ENCODE measurements around the gene PSMD11. TPM values are rescaled to one million over a fixed set of nuclear protein-coding genes. Genes with fewer than 3 reads are reported as not detected.
"Not testable (repeated sequence)": the region's sequence is repeated elsewhere in the genome, so short reads cannot be mapped to it uniquely, and the experiment has no call there.

Gene PSMD11
- polyA plus RNA-seq, 1 donor: 58.1 TPM

DNA sequence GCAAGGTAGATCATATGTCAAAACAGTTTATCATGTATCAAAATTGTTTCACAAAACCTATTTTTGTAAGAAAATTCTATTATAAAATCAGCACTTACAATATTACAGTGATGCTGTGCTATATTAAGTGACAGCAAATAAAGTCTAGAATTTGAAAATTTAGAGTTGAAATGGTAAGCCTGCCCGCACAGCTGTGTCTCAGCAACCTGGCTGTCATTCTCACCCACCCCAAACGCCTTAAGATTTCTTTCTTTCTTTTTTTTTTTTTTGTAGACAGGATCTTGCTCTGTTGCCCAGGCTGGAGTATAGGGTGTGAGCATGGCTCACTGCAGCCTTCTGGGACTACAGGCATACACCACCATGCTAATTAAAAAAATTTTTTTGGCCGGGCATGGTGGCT is 69.3 kb downstream of the PSMD11 start:
- DNase-seq (ENCODE audit: low read depth): no peak

DNA sequence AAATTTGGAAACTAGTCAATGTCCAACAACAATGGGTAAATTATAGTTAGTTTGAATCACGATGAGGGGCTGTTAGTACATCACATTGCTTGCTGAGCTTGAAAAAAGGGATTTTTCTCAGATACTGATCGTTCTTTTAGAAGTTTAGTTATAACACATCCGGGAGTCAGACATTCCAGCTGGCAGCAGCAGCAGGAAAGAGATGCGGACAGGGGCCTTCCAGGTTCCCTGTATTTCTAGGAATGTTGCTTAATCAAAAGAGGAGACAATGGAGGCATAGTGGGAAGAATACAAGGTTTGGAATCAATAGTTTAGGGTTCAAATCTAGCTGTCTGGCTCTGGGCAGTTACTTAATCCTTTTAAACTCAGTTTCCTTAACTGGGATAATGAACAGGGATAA is 70.3 kb downstream of the PSMD11 start:
- no peak for DNase-seq (ENCODE audit: low read depth)

DNA sequence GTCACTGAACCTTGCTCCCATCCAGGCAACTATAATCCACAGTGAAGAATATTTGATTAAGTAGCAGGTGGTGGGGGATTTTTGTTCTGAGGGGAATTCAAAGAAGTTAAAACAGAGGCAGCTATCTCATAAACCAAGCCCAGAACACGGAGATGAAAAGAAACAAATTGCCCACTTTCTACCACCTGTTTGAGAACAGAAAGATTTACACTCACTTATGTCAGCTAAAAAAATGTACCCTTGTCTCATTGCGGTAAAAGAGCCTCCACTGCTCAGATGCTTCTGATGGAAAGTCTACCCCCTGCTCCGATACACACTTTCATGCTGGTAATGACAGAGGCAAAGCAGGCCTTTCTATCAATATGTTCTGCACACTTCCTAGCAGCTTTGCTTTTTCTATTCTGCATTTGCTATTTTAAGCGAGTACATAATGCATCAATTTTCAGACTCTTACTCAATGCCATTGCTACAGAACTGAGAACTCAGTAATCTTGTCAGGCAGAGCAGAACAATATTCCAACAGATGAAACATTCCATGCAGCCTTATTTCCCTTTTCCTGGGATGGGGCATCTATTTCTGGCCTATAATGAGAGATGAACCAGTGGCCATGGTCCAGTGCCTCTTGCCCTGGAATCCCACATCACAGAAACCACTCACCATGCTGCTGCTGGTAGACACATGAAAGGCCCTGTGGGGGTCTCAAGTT is 71.5 kb downstream of the PSMD11 start:
- DNase-seq (ENCODE audit: low read depth): no peak

- no peak for DNase-seq (ENCODE audit: low read depth)
These were observed 72.1 kb downstream of the PSMD11 start for GRCh38 chr17:32516450-32516849.

GRCh38 chr17:32516940-32517701 is 72.8 kb downstream of the PSMD11 start:
- DNase-seq (ENCODE audit: low read depth): no peak

DNA sequence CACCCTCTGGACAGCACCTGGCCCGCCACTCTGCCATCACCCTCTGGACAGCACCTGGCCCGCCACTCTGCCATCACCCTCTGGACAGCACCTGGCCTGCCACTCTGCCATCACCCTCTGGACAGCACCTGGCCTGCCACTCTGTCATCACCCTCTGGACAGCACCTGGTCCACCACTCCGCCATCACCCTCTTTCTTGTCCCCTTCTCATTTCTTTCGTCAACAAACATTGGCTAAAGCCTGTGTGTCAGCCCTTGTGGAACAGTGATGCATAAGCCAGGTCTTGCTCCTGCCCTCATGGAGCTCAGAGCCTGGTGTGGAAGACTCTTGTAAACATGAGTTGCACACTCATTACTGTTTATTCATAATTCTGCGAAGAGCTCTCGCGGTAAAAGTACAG is 73.7 kb downstream of the PSMD11 start:
- no peak for DNase-seq (ENCODE audit: low read depth)

GRCh38 chr17:32518646-32519227 is 74.4 kb downstream of the PSMD11 start:
- no peak for DNase-seq (ENCODE audit: low read depth)

- no peak for DNase-seq (ENCODE audit: low read depth)
These were observed 75.2 kb downstream of the PSMD11 start for GRCh38 chr17:32519228-32520103.

DNA sequence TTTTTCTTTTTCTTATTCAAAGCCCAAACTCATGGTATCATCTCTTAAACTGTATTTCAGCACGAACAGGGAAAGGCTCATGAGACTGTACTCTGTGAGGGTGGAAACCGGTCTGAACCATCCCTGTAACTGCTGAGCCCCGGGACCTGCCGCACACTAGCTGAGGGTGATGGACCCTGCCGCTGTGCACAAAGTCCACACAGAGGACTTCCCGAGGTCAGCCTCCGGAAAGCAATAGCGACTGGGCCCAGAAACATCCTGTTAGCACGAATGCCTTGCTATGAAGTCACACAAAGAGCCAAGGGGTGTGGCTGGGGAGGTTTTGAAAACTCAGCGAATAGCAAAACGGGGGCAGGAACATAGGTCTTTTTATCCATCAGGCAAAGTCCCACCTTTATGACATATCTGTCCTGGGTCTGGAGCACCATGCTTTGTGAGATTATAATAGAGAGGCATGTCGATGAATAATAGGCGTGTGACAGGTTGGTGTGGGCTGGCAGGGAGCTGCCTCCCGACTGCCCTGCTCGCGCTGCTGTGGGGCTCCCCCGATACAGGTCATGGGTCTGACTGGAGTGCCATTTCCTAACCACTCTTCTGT is 75.9 kb downstream of the PSMD11 start:
- no peak for DNase-seq (ENCODE audit: low read depth)

GRCh38 chr17:32520737-32521404 is 76.6 kb downstream of the PSMD11 start:
- DNase-seq (ENCODE audit: low read depth): no peak

DNA sequence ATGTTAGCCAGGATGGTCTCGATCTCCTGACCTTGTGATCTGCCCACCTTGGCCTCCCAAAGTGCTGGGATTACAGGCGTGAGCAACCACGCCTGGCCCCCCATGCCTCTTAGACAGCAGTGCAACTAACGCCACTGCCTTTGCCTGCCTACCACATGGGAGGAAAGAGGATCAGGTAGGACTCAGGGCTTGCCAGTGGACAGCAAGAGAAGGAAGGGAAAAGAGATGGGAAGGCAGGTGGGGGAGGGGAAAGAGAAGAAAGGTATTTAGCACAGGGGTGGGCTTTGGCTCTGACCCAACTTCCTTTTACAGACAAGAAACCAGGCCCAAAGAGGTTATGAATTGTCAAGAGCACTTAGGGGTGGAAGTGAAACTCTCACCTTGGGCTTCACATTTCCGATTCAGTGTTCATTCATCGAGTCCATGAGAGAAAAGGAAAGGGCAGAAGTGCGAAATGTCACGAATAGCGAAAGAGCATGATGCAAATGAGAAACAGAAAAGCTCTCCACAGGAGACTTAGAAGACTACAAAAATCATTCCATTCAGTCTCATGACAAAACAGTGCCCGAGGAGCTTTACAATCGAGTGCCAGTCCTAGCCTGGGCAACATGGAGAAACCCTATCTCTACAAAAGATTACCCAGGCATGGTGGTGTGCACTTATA is 78.8 kb downstream of the PSMD11 start:
- DNase-seq (ENCODE audit: low read depth): no peak

DNA sequence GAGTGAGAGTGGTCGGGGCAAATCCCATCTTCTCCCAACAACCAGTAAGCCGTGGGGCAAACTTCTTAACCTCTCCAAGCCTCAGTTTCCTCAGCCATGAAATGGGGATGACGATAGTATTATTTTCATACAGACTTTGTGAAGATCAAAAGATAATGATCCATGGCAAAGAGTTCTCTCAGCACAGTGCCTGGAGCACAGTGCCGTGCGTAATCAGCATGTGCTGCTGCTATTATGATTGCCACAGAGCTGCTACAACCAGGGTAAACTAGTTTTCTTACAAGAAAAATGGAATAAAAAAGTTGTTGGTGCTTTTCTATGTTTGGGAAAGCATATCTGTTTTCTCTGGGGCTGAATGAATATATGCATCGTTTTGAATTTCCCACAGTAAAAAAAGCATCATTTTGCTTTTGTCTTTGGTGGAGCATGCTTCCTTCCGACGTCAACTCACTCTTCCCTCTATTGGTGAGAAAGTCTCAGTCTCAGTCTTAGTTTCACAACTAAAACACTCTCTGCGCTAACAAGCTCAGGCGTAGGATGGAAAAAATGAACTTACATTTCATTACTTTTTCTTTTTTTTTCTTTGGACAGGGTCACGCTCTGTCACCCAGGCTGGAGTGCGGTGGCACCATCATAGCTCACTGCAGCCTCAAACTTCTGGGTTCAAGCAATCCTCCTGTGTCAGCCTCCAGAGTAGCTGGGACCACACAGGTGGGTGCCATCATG is 79.7 kb downstream of the PSMD11 start:
- DNase-seq (ENCODE audit: low read depth): no peak

- DNase-seq (ENCODE audit: low read depth): not testable (repeated sequence)
These were observed 80.2 kb downstream of the PSMD11 start for GRCh38 chr17:32524553-32524880.

GRCh38 chr17:32525122-32525521 is 80.8 kb downstream of the PSMD11 start:
- DNase-seq (ENCODE audit: low read depth): no peak

GRCh38 chr17:32527146-32527545 is 82.8 kb downstream of the PSMD11 start:
- DNase-seq (ENCODE audit: low read depth): no peak

DNA sequence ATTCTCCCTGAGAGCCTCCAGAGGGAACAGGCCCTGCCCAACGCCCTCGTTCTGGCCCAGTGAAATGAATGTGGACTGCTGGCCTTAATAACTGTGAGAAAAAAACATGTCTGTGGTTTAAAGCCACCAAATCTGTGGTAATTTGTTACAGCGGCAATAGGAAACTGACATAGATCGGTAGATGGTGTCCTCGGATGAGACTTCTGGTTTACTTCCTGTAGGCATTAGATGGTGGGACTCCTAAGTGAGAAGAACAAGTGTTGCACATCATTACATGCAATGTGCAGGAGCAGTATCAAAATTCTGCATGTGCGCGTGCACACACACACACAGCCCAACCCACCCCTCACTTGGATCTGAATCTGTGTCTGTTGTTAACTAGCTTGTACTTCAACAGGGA is 84.5 kb downstream of the PSMD11 start:
- no peak for DNase-seq (ENCODE audit: low read depth)

DNA sequence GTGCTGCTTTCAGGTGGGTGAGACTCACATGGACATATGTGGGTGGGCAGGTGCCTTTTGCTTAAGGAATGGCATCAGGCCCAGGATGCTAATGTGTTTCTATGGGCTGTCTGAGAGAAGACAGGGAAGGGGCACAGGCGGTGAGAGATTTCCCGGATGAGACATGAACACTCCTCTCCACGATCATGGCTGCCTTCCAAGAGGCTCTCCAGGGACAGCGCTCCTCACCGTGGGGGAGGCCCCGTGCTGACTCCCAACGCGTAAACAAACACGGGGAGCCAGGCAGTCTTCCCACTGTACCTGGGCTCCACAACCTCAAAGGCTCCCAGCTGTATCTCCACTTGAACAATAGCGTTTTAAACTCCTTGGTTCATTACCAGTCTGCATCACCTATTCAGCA is 85.3 kb downstream of the PSMD11 start:
- no peak for DNase-seq (ENCODE audit: low read depth)
